ENCODE data around the gene NUDT14.

Gene NUDT14

GRCh38 chr14:105144666-105145380 lies 36.3 kb downstream of the NUDT14 start:
- no peak for DNase-seq

- no peak for DNase-seq
Observed at GRCh38 chr14:105144026-105144665, 37.0 kb downstream of the NUDT14 start.

DNA sequence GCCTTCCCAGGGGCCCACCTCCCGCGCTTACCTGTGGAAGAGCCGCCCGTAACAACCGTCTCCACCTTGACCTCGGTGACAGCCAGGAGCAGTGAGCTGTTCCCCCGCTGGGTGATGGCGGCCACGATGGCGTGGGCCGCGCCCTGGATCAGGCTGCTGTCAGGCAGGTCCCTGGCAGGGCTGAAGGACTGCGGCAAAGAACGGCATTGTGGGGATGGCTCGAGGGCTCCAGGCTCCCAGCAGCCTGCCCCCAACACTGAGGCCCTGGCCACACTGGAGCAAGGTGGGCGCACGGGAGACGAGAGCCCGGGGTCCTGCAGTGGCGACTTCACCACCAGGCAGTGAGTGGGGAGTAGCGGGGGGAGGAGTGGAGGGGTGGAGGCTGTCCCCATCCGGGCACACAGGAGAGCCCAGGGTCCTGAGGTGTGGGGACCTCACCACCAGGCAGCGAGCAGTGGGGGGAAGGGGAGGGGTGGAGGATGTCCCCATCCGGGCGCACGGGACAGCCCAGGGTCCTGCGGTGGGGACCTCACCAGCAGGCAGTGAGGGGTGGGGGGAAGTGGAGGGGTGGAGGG lies 37.6 kb downstream of the NUDT14 start:
- DNase-seq, result no peak

- DNase-seq, result no peak
Observed at GRCh38 chr14:105142651-105143450, 38.3 kb downstream of the NUDT14 start.

GRCh38 chr14:105141486-105142281 lies 39.4 kb downstream of the NUDT14 start:
- no peak for DNase-seq

DNA sequence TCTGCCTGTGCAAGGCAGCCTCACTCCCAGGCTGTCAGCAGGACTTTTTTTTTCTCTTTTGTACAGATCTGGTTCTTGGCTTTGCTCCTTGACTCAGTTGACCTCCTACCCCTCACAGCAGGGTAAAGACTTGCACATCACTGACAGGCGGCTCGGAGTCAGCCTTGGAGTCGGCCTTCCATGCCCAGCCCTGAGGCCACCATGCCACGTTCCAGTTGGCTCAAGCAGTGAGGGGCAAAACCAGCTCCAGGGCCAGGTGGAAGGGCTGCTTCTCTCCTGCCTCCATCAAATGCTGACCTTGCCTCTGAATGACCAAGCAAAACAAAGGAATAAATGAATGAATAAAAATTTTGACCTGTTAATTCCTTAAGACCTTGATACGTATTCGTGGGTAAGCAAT lies 40.1 kb downstream of the NUDT14 start:
- no peak for DNase-seq

DNA sequence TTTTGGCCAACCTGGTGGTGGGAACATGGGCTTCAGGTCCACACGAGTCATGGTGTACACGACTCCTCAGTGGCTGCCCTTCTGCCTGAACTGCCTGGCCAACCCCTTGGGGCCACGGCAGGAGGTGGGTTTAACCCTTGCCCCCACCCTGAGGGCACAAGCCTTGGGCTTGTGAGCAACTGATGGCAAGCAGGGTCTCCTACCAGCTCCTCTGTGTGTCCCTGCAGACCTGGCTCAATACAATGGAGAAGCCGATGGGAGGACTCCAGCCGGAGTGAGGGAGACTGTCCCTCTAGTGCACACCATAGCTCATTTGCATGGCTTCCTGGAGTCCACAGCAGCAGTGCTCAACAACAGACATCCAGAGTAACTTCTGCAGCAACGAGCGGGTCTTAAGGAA lies 40.5 kb downstream of the NUDT14 start:
- DNase-seq, result no peak

DNA sequence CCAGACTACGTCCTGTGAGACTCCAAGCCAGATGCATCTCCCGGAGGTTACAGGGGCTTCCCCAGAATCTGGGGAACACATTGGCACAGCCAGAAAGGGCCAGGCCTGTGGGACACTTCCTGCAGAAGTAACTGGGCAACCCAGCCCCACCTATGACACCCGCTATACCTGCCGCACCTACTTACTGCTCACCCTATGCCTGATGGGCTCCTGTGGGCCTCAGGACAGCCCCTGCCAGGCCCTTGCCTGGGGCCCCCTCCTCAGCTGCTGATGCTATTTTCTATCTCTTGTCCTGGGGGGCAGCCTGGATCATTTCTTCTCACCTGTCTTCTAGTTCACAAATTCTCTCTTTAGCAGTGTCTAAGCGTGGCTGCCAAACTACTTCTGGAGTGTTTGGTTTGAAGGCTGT lies 41.3 kb downstream of the NUDT14 start:
- DNase-seq, result no peak

- no peak for DNase-seq
Observed at GRCh38 chr14:105139212-105139825, 41.8 kb downstream of the NUDT14 start.

GRCh38 chr14:105138551-105139111 lies 42.5 kb downstream of the NUDT14 start:
- DNase-seq, result no peak

GRCh38 chr14:105138021-105138541 lies 43.0 kb downstream of the NUDT14 start:
- DNase-seq, result no peak

DNA sequence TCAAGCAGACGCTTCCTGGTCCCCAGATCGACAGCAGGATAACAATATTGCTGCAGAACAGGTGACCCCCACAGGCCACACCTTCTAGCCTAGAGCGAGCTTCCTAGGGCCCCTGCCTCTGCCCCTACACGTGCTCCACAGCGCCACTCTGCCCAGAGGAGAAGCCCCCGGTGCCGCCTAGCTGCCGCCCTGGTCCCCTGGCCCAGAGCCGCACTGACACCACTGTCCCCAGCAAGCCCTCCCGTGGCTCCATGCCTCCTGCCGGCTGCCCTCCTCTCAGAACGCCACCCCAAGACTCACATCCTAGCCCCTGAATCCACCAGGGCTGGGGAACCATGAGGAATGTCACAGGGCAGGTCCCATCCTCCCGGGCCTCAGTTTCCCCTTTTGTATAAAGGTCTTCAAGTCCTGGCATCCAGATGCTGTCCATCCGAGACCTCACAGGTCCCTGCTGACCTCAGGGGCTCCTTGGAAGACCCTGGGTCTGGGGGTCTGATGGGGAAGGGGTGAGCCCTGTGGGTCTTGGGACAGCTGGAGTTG lies 43.6 kb downstream of the NUDT14 start:
- no peak for DNase-seq

DNA sequence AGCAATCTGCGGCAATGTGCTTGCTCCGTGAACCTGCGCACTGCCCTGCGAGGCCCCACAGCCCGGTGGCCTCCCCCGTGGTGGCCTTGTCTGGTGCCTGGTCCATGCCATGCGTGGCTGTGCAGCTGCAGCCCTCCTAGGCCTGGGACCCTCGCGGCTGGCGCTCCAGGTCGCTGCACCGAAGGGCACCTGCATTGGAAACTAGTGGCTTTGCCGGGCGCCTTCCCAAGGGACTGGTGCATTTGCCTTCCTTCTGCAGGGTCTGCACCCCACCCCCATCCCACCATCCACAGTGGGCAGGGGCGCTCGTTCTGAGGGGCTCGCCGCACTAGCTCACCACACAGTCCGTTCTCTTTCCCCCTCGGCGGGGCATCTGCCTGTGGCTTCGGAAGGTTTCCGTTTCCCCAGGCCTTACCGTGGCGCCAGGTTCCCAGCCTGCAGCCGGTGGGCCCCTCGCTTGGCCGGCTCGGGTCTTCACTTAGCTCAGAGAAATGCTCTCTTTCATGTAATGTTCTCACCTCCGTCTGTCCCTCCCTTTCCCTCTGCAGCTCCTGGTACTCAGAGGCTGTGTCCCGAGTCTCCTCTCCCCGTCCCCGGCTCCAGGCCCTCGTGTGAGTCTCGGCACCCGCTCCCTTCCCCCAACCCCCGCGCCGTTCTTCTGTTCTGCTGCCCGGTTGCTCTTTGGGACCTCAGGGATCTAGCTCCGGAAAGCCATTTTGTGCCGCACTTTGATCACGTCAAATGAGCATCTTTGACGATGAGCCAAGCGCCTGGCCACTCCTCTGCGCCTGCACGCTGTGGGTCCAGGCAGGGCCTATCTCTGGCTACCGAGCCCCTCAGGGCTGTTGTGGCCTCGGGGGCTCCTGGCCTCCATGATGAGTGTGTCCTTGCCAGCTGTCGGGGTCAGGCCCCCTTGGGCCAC lies 44.5 kb downstream of the NUDT14 start:
- no peak for DNase-seq

- DNase-seq, result no peak
Observed at GRCh38 chr14:105135700-105136395, 45.3 kb downstream of the NUDT14 start.

GRCh38 chr14:105132921-105133654 lies 48.0 kb downstream of the NUDT14 start:
- no peak for DNase-seq

DNA sequence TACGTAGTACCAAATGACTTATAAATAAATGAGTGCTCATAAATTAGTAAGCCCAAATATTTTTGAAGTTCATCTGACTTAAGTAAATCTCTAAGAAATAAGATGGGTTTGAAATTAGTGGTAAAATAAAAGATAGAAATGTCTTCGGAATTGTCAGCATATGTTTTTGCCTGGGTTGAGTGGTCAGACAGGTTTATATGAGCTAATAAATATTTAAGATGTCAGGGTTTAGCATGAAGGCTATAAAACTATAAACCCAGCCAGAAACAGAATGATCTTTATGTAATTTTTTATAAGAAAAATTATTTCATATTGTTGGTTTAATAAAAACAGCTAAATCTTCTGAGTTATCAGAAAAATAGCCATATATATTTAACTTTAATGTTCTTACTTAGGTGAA lies 49.9 kb downstream of the NUDT14 start:
- no peak for DNase-seq

DNA sequence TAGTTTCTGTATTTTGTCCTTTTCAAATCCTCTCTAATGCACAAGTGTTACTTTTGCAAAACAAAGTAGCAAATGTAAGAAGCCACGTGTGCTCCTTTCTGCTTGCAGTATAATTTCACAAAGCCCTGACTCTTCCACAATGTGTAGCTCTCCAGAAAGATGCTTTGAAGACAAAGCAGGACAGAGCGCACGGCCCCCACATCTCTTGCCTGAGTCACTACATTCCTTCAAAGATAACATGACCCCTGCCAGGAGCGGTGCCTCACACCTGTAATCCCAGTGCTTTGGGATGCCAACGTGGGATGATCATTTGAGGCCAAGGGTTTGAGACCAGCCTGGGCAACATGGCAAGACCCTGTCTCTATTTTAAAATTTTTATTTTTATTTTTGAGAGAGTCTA lies 53.1 kb downstream of the NUDT14 start:
- DNase-seq, result no peak

DNA sequence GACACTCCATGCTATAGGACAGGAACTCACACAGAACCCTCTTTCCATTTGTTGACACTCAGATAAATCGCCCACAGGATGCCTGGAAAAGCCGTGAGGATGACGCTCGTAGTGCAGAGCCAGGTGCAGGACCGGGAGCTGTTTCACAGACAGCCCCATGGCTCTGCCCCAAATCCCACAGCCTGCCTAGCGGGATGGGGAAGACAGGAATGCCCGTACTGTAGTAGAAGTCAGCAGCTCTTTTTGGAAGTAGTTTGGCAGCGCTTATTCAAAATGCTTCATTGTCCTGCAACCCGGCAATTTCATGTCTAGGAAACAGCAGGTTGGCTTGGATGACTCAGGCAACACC lies 54.2 kb downstream of the NUDT14 start:
- DNase-seq, result no peak

Measured in cerebellar nuclear complex (tissue), 1 donor.